ENCODE data around the gene IL17RA.

The IL17RA gene

GRCh38 chr22:17095538-17095937, 10.7 kb downstream of the IL17RA start:
- TF ChIP-seq CTCF (IDR thresholded peaks at IDR 0.05) = no peak
- Histone ChIP-seq H3K4me3 (ENCODE audit: low read depth, low read length) (no peak overlapping the region), H3K79me2 (no peaks in the 10 kb centered on the region), H3K27me3 (ENCODE audit: control insufficient read depth, insufficient read depth, low read length) (no peaks in the 10 kb centered on the region), H3K27ac (no peak overlapping the region), H3K9ac (no peak overlapping the region), H3K4me2 (ENCODE audit: low read length) (no peak overlapping the region), H2AFZ (no peak overlapping the region), H3K9me3 (ENCODE audit: control insufficient read depth, low read length) (no peaks in the 10 kb centered on the region), H3K36me3 (ENCODE audit: control insufficient read depth, insufficient read depth, low read length) (no peaks in the 10 kb centered on the region), H3K4me1 (no peaks in the 10 kb centered on the region)

- Histone ChIP-seq H3K9ac (no peak overlapping the region), H3K4me1 (no peaks in the 10 kb centered on the region), H3K79me2 (no peaks in the 10 kb centered on the region), H3K27ac (no peak overlapping the region), H3K36me3 (ENCODE audit: control insufficient read depth, insufficient read depth, low read length) (no peaks in the 10 kb centered on the region), H3K4me3 (ENCODE audit: low read depth, low read length) (no peak overlapping the region), H3K4me2 (ENCODE audit: low read length) (no peak overlapping the region), H3K27me3 (ENCODE audit: control insufficient read depth, insufficient read depth, low read length) (no peaks in the 10 kb centered on the region), H3K9me3 (ENCODE audit: control insufficient read depth, low read length) (no peaks in the 10 kb centered on the region), H2AFZ (no peak overlapping the region)
- no peak for TF ChIP-seq CTCF (IDR thresholded peaks at IDR 0.05)
Measured at GRCh38 chr22:17096071-17096470, 11.3 kb downstream of the IL17RA start.

GRCh38 chr22:17097062-17097461, 12.3 kb downstream of the IL17RA start:
- no peaks in the 10 kb centered on the region for H3K9me3 ChIP-seq (ENCODE audit: control insufficient read depth, low read length)

GRCh38 chr22:17097701-17098100, 12.9 kb downstream of the IL17RA start:
- no peaks in the 10 kb centered on the region for H3K79me2 ChIP-seq
- no peak overlapping the region for H3K4me2 ChIP-seq (ENCODE audit: low read length)
- no peaks in the 10 kb centered on the region for H3K4me1 ChIP-seq
- H3K9ac ChIP-seq = no peak overlapping the region
- no peaks in the 10 kb centered on the region for H3K27me3 ChIP-seq (ENCODE audit: control insufficient read depth, insufficient read depth, low read length)
- H3K36me3 ChIP-seq (ENCODE audit: control insufficient read depth, insufficient read depth, low read length) = no peaks in the 10 kb centered on the region
- no peak overlapping the region for H3K4me3 ChIP-seq (ENCODE audit: low read depth, low read length)
- TF ChIP-seq CTCF (IDR thresholded peaks at IDR 0.05) = no peak
- no peaks in the 10 kb centered on the region for H3K9me3 ChIP-seq (ENCODE audit: control insufficient read depth, low read length)
- H3K27ac ChIP-seq = no peak overlapping the region
- no peak overlapping the region for H2AFZ ChIP-seq

More at GRCh38 chr22:17097062-17097461, 12.3 kb downstream of the IL17RA start:
- Histone ChIP-seq H3K27ac (no peak overlapping the region), H3K27me3 (ENCODE audit: control insufficient read depth, insufficient read depth, low read length) (no peaks in the 10 kb centered on the region), H3K9ac (no peak overlapping the region), H2AFZ (no peak overlapping the region), H3K4me2 (ENCODE audit: low read length) (no peak overlapping the region), H3K4me1 (no peaks in the 10 kb centered on the region), H3K79me2 (no peaks in the 10 kb centered on the region), H3K4me3 (ENCODE audit: low read depth, low read length) (no peak overlapping the region), H3K36me3 (ENCODE audit: control insufficient read depth, insufficient read depth, low read length) (no peaks in the 10 kb centered on the region)
- TF ChIP-seq CTCF (IDR thresholded peaks at IDR 0.05) = no peak

- Histone ChIP-seq H2AFZ (no peak overlapping the region), H3K36me3 (ENCODE audit: control insufficient read depth, insufficient read depth, low read length) (no peaks in the 10 kb centered on the region), H3K4me3 (ENCODE audit: low read depth, low read length) (no peak overlapping the region), H3K27me3 (ENCODE audit: control insufficient read depth, insufficient read depth, low read length) (no peaks in the 10 kb centered on the region), H3K9ac (no peak overlapping the region), H3K79me2 (no peaks in the 10 kb centered on the region), H3K4me2 (ENCODE audit: low read length) (no peak overlapping the region), H3K9me3 (ENCODE audit: control insufficient read depth, low read length) (no peaks in the 10 kb centered on the region), H3K27ac (no peak overlapping the region), H3K4me1 (no peaks in the 10 kb centered on the region)
- no peak for TF ChIP-seq CTCF (IDR thresholded peaks at IDR 0.05)
Measured at GRCh38 chr22:17098379-17098819, 13.6 kb downstream of the IL17RA start.

Data from parathyroid adenoma (tissue), 2 donors.